ENCODE data around the gene DSC2.
"Not testable (repeated sequence)": the region's sequence is repeated elsewhere in the genome, so short reads cannot be mapped to it uniquely, and the experiment has no call there.

DSC2 gene

DNA sequence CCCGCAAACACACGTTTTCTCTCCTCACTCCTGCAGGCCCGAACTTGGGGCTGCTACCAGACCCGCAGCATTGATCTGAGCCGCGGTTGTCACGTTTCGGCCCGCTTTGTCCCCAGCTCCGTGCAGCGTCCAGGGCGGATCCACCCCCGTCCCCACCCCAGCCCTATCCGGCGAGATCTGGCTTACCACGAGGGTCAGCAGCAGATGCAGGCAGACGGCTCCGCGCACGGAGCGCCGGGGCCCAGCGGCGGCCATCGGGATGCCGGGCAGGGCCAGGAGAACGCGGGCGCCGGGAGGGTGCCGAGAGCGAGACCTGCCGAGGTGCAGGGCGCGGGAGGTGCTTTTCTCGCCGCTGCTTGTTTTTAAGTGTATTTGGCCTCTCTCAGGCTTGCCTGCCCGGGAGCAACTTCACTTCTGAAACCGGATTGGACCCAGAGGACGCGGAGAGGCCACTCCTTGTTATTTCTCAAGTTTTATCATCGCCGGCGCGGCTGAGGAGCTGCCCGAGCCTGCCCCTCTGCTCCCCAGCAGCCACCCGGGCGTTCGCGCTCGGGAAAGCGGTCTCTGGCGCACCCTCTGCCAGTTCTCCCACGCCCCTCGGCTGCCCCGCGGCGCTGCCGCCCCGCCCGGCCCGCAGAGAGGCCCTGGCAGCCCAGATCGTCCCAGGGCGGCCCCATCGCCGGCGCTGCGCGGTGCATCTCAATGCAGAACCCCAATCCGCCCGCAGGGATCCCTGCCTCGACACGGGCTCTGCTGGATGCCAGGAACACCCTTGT is 59.6 kb downstream of the DSC2 start, which contains the start of gene DSC3:
Gene DSC3, minus strand, starts transcription at position 337 of the 776 bp plus-strand sequence. Its CDS starts 82 bp downstream, at position 255.
- DNase-seq = no peak

DNA sequence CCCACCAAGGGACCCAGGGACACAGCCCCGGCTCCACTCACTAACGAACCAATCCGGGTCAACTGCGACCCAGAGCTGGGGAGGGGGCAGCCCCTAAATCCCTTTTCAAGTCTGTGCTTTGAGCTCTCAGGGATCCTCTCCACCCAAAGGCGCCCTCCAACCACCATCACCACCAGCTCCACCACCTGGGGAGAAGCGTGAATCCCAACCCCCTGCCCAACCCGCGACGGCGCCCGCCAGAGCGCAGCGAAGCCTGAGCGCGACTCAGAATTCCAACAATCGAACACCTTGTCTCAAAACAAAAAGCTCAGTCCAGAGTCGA is 60.2 kb downstream of the DSC2 start:
- DNase-seq = no peak

DNA sequence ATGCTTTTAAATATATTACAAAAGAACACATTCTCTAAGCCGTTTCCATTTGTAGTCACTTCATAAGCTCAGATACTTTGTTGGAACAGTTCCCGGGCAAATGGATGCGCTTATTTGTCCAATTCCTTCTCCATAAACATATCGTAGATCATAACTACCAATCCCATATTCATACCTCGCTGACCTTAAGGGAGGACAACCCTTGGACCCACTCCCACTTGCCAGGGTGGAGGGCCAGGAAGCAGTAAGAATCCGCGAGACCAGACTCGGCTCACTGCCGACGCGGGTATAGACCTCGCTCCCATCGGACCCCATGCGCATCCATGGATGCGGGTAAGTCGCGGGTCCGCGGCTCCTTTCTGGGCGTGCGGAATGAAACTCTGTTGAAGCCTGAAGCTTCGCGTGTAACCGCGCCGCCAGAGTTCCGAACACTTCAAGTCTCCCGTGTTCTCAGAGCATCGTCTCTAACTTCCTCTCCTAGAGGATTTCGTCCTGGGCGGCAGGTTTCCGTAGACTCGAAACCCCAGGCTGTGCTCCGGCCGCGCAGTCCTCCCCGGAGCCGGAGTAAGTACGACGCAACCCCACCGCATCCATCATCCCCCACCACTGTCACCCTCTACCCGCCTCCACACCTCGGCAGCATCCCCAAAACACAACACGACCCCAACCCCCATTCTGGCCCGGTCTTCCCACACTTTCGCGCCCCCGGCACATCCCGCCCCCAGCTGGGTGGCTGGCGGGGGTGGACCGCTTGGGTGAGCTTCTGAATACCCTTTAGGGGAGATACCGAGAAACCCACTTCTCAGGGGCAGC is 60.7 kb downstream of the DSC2 start:
- DNase-seq = no peak

DNA sequence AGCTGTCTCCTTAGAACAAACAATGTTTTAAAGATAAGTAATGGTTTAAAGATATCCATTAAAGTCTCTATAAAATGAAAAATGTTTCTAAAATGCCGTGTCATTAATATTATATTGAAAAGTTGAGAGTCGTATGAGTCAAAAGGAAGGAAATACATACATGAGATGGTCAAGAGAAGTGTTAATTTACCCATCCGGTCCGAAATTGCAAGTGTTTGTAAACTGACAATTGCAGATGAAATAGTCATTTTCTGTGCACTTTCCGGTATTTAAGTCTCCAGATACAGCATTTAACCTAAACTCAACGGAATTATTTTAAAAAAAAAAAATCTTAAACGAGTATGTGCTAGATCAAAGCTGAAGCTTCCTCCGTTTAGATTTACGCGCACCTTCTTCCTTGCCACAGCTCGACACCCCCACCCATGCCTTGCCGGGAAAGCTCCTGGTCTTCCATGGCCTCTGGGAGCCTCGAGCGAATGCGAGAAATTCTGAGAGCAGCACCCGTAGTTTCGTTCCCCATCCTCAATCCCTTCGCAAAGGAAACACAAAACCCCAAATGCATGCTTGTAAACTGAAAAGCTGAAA is 61.4 kb downstream of the DSC2 start:
- DNase-seq = no peak

DNA sequence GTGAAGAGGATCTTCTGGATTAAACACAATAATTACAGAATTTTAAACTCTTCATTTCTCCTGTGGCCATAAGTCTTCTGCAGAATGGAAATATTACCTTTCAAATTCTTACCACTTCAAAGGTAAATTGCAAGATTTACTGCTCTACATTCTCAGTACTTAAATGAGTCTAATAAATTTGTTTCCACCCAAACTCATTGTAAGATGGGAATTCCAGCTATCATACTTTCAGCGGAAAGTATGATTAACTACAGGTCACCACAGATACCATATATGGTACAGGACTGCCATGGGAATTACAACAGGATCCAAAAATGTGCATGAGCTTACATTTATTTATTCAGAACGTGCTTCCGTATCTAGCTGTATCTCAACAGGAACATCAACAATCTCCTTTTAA is 62.8 kb downstream of the DSC2 start:
- no peak for DNase-seq

DNA sequence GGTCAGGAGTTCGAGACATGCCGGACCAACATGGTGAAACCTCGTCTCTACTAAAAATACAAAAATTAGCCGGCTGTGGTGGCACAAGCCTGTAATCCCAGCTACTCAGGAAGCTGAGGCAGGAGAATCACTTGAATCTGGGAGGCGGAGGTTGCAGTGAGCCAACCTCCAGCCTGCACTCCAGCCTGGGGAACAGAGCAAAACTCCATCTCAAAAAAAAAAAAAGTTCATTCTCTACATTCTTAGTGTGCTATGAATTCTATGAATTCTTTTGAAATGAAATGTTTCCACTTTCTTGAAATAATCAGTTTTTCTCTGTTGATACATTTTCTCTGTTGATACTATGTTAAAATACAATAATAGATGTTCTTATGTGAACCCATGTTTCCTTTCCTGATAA is 64.5 kb downstream of the DSC2 start:
- not testable (repeated sequence) for DNase-seq

DNA sequence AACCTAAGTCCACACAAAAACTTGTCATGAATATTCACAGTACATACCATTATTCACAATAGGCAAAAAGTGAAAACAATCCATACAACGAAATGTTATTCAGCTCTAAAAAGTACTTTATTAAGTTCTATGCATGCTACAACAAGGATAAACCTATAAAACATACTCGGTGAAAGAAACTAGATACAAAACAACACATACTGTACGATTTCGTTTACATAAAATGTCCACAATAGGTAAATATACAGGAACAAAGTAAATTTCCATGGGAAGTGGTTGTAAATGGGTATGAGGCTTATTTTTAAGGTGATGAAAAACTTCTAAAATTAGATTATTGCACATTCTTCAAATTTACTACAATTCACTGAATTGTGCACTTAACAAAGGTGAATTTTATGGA is 67.7 kb downstream of the DSC2 start:
- DNase-seq = no peak

DNA sequence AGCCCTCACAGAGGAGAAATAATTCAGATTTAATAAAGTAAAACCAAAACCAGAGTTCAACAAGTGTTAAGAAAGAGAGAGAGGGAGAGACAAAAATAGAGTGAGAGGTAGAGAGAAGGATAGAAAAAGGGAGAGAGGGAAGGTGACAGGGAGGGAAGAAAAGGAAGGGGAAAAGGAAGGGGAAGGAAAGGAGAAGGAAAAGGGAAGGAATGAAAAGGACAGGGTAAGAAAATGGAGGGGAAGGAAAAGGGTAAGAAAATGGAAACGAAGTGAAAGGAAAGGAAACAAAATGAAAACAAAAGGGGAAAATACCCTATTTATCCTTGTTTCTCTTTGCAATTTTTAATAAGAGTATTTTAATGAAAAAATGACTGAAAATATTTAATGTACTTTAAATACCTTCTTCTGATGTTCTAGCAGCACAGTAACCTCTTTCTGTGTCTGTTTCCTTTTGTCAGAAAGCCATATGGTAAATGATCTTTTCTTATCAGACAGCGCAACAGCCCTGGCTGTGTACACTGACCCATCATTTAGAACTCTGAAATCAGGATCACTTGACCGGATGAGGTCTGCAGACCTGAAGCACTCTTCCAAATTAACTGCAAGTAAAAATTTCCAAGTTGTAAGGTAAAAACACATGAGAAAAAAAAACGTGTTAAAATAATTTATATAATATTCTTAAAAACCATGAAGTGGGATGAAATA is 71.5 kb downstream of the DSC2 start:
- no peak for DNase-seq

DNA sequence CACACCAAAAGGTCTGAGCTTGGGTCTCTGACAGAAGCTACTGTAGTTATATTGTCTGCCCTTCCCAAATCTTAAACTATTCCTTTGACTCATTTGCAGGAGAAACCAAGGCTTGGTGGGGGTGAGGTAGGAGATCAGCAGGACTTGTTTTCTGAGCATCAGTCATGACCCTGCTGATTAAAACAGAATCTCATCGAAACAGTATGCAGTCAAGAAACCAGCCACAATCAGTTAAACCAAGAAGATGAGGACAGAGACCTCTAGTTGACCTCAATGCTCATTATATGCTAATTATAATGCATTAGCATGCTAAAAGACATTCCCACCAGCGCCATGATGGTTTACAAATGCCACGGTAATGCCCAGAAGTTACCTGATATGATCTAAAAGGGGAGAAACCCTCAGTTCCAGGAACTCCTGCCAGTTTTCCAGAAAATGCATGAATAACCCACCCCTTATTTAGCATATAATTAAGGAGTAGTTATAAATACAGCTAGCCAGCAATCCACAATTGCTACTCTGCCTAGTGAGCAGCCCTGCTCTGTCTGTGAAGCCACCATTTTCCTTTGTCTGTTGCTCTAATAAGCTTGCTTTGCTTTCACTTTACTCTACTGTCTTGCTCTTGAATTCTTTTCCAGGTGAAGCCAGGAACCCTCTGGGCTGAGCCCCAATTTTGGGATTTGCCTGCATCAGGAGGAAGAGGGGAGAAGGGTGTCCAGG is 86.3 kb downstream of the DSC2 start:
- no peak for DNase-seq

DNA sequence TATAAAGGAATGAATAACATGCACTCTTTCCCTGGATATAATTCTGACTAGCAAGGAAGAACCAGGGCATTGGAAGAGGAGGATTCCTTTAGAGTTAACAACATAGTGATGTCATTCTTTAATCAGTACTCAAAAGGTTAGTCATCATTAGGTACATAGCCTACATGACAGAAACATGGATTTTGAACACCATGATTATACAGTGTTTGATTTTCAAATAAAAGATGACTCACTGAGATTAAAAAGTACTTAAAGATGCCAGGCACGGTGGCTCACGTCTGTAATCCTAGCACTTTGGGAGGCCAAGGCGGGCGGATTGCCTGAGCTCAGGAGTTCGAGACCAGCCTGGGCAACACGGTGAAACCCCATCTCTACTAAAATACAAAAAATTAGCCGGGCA is 90.8 kb downstream of the DSC2 start:
- DNase-seq = not testable (repeated sequence)

DNA sequence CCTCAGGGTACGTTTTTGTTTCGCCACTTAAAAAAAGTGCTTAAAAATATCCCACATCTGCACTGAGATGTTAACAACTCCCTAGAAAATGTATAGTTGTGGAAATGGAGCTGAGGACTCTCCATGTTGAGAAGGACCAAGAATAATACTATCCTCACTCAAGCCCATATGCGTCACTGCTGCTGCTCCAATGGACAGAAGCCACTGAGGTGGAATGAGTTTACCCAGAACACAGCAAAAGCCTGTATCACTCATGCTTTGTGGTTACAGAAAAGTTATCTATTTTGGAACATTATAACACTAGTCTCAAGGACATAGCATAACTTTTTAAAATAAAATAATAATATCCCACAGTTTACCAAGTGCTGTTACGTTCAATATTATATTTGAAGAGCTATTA is 91.6 kb downstream of the DSC2 start:
- DNase-seq = no peak
